Colonic mucosa (tissue), 4 donors: Measurements from ENCODE around the gene NXNL1. TPM values are rescaled to one million over a fixed set of nuclear protein-coding genes. Genes with fewer than 3 reads are reported as not detected.

Experiments
- DNase-seq: peaks from one replicate; pipeline ENCODE4 v3.0.0-alpha.2; 2020
- H3K27ac ChIP-seq: fragments of 200-600 bp; one replicate; pipeline ENCODE4 v1.8.0; 2021
- H3K27me3 ChIP-seq: fragments of 200-600 bp; one replicate; pipeline ENCODE4 v1.8.0; 2021
- H3K36me3 ChIP-seq: fragments of 200-600 bp; one replicate; pipeline ENCODE4 v1.8.0; 2021
- H3K4me1 ChIP-seq: fragments of 200-600 bp; one replicate; pipeline ENCODE4 v1.8.0; 2021; ENCODE audit warnings: mild to moderate bottlenecking
- H3K4me3 ChIP-seq: fragments of 200-600 bp; one replicate; pipeline ENCODE4 v1.8.0; 2021
- H3K9ac ChIP-seq, 2 donors: one replicate each; pipeline ENCODE4 v1.7.0; 2013; ENCODE audit warnings: control low read depth in 2 of 2, low read depth in 2 of 2, low read length in 2 of 2
- H3K9me3 ChIP-seq: fragments of 200-600 bp; one replicate; pipeline ENCODE4 v1.8.0; 2021
- intact Hi-C: fragments of 100-400 bp; cut with DNase I; formaldehyde crosslinking; loops from one replicate; pipeline ENCODE4 v1.14.1; 2022
- total RNA-seq, 2 donors: library from RNA; stranded (reverse); fragmentation: NEBNext Ultra II Directional in 1 of 2; extraction: Animal tissue kit (Norgen Biotek cat#: 25700) in 1 of 2; gene quantifications; one replicate each; pipeline ENCODE4 v1.2.1, GENCODE V29; 2021
- TF ChIP-seq, protein P1 (sequence below): fragments of 200-600 bp; IDR thresholded peaks from one replicate; pipeline ENCODE4 v1.8.0; 2022; ENCODE audit warnings: antibody characterized with exemption, mild to moderate bottlenecking
- donor health status: healthy.
- donor health status: DM: no; HTN: no; CAD: no.
- donor health status: DM: no; HTN: no; CAD: no.

Gene NXNL1
- total RNA-seq, 2 donors from 2014 or later = not detected

DNA sequence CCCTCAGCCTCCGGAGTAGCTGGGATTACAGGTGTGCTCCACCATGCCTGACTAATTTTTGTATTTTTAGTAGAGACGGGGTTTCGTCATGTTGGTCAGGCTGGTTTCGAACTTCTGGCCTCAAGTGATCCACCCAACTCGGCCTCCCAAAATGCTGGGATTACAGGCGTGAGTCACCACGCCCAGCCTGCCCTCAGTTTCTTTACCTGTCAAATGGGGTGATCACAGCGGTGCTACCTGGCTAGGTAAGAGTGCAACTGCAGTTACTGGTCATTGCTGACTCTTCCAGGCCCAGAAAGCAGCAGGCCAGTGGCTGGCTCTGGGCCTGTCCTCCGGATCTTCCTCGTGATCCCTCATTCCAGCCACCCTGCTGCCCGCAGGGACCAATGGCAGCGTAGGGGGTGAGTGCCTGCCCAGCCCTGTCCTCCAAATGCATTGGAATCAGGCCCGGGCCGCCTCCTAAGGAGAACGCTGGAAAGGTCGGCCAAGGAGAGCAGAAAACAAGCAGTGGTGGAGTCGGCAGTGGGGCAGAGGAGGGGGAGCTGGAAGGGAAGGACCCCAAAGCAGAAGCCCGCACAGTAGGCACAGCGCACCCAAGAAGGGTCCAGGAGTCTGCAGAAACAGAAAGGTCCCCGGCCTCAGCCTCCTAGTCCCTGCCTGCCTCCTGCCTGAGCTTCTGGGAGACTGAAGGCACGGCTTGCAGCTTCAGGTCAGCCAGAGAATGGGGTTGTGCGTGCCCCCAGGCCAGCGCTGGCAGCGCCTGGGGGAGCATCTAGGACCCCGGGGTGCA, 7.8 kb upstream of the NXNL1 start:
- DNase-seq = peak; percentile 29
- H3K27ac ChIP-seq = peak overlapping the region; percentile 68

DNA sequence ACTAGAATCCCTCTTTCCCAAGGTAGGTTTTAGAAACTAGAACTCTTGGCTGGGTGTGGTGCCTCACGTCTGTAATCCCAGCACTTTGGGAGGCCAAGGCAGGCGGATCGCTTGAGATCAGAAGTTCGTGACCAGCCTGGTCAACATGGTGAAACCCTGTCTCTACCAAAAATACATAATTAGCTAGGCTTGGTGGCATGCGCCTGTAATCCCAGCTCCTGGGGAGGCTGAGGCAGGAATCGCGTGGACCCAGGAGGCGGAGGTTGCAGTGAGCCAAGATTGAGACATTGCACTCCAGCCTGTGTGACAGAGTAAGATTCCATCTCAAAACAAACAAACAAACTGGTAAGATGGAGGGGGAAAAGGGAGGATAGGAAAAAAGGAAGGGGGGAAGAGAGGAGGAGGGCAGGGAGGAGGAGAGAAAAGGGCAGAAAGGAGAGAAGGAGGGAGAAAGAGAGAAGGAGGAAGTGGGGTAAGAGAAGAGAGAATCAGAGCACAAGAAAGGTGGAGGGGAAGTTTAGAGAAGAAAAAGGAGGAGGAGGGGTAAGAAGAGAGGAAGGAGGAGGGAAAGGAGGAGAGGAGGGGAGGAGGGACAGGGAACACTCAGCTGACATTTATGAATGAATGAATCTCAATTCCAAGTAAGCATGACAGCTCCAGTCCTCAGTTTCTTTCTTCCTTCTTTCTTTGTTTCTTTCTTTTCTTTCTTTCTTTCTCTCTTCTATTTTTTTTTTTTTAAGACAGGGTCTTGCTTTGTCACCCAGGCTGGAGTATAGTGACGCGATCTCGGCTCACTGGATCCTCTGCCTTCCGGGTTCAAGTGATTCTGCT, 7.0 kb upstream of the NXNL1 start:
- H3K9me3 ChIP-seq = no peaks in the 10 kb centered on the region
- H3K27ac ChIP-seq = no peak overlapping the region
- intact Hi-C loops = loop anchor here (5.0 to 10.0 kb wide), 3 partner anchors 75 to 387 kb away; partner anchors contain the start of genes CCDC194 and RPL18A
- no peaks in the 10 kb centered on the region for H3K4me1 ChIP-seq
- H3K27me3 ChIP-seq = no peaks in the 10 kb centered on the region
- no peak overlapping the region for H3K9ac ChIP-seq
- no peak overlapping the region for H3K4me3 ChIP-seq
- TF ChIP-seq, protein P1, sequence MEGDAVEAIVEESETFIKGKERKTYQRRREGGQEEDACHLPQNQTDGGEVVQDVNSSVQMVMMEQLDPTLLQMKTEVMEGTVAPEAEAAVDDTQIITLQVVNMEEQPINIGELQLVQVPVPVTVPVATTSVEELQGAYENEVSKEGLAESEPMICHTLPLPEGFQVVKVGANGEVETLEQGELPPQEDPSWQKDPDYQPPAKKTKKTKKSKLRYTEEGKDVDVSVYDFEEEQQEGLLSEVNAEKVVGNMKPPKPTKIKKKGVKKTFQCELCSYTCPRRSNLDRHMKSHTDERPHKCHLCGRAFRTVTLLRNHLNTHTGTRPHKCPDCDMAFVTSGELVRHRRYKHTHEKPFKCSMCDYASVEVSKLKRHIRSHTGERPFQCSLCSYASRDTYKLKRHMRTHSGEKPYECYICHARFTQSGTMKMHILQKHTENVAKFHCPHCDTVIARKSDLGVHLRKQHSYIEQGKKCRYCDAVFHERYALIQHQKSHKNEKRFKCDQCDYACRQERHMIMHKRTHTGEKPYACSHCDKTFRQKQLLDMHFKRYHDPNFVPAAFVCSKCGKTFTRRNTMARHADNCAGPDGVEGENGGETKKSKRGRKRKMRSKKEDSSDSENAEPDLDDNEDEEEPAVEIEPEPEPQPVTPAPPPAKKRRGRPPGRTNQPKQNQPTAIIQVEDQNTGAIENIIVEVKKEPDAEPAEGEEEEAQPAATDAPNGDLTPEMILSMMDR = no peak
- no peak for DNase-seq
- H3K36me3 ChIP-seq = no peaks in the 10 kb centered on the region

More for the DNA sequence above, 7.8 kb upstream of the NXNL1 start:
- peak overlapping the region in 1 of 2 donors; percentile 73 for H3K9ac ChIP-seq
- H3K4me1 ChIP-seq = no peaks in the 10 kb centered on the region
- H3K36me3 ChIP-seq = no peaks in the 10 kb centered on the region
- TF ChIP-seq, protein P1 = no peak
- H3K9me3 ChIP-seq = no peaks in the 10 kb centered on the region
- intact Hi-C loops = loop anchor here (5.0 to 10.0 kb wide), 3 partner anchors 76 to 386 kb away; partner anchors contain the start of genes CCDC194 and RPL18A
- H3K4me3 ChIP-seq = no peak overlapping the region
- no peaks in the 10 kb centered on the region for H3K27me3 ChIP-seq

DNA sequence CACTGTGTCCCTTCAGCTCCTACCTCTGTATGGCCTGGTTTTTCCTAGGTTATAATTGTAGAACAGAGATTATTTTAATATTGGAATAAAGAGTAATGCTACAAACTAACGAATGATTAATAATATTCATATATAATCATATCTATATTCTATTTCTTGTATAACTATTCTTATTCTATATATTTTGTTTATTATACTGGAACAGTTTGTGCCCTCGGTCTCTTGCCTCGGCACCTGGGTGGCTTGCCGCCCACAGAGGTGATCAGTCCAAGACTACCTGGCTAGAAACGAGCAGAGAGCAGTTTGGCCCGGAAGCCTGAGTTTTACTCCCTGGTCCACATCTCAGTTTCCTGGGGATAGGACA, 5.7 kb upstream of the NXNL1 start:
- Histone ChIP-seq H3K27me3 (no peaks in the 10 kb centered on the region), H3K9ac (no peak overlapping the region), H3K36me3 (no peaks in the 10 kb centered on the region), H3K27ac (no peak overlapping the region), H3K9me3 (no peaks in the 10 kb centered on the region), H3K4me3 (no peak overlapping the region), H3K4me1 (no peaks in the 10 kb centered on the region)
- TF ChIP-seq, protein P1 = no peak
- no peak for DNase-seq
- intact Hi-C loops = loop anchor here (5.0 to 10.0 kb wide), 3 partner anchors 74 to 388 kb away; partner anchors contain the start of genes CCDC194 and RPL18A

DNA sequence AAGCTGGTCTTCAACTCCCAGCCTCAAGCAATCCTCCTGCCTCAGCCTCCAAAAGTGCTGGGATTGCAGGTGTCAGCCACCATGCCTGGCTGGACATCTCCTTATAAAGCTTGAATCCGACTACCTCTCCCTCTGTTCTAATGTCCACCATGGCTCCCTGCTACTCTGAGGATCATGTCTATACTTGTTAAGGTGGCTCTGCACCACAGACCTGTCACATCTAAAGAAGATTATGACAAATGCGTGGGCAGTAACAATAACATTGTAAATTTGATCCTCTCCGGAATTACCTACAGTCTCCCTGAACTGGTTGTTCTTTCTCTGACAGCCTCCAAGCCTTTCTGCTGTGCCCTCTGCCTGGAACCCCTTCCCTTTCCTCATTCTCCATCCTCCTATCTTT, 1.8 kb downstream of the NXNL1 start:
- DNase-seq = no peak
- Histone ChIP-seq H3K36me3 (no peaks in the 10 kb centered on the region), H3K4me3 (no peak overlapping the region), H3K4me1 (no peaks in the 10 kb centered on the region), H3K9ac (no peak overlapping the region), H3K27me3 (peaks cover 18% of the 10 kb centered on the region), H3K27ac (no peak overlapping the region), H3K9me3 (no peaks in the 10 kb centered on the region)
- intact Hi-C loops = no loop called here
- TF ChIP-seq, protein P1 = no peak

DNA sequence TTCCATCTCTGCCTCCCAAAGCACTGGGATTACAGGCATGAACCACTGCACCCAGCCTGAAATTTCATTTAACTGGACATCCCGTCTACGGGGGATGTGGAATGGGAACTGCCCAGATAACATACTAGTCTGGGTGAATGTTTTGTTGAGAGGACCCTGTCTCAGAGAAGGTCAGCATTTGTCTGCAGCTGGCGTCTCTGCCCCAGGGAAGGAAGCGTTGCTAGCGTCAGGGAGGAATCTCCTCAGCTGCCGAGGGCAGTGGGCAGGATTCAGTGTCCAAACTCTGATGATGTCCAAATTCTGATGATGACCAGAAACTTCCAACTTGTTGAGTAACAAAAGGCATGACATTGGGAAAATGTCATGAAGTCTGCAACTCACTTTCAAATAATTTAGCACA, 3.1 kb downstream of the NXNL1 start:
- no peak for DNase-seq
- intact Hi-C loops = no loop called here
- no peak overlapping the region for H3K4me3 ChIP-seq
- H3K27me3 ChIP-seq = peaks cover 18% of the 10 kb centered on the region
- no peaks in the 10 kb centered on the region for H3K4me1 ChIP-seq
- no peaks in the 10 kb centered on the region for H3K9me3 ChIP-seq
- H3K36me3 ChIP-seq = no peaks in the 10 kb centered on the region
- no peak overlapping the region for H3K27ac ChIP-seq
- TF ChIP-seq, protein P1 = no peak
- no peak overlapping the region for H3K9ac ChIP-seq
